Measurements from ENCODE around the gene FAM72C. TPM values are rescaled to one million over a fixed set of nuclear protein-coding genes. Genes with fewer than 3 reads are reported as not detected.
A peak's percentile ranks its signal among the peaks of the same experiment; 100 is the strongest.
"Not testable (repeated sequence)": the region's sequence is repeated elsewhere in the genome, so short reads cannot be mapped to it uniquely, and the experiment has no call there.

FAM72C gene
- total and polyA plus RNA-seq, 3 donors from 2014 or later, result 1.3 to 3.8 (median 3.4) TPM

- H3K36me3 ChIP-seq (ENCODE audit: low read depth, missing control alignments); H3K27me3 ChIP-seq; H3K27ac ChIP-seq; intact Hi-C loops (cut with DNase I; ENCODE audit: low total_unique reads); H3K9me3 ChIP-seq; H3K4me1 ChIP-seq: not testable (repeated sequence)
- DNase-seq, result peak; percentile 15
- peak overlapping the region in 1 of 2 donors; percentile 45 for H3K4me3 ChIP-seq
- WGBS, 2 donors, result 0% methylated on average over 11 of the region's 37 CpGs; no CpG with 5 or more reads in 1 of the 2 donors
Observed at GRCh38 chr1:143973876-143974414, 2.2 kb upstream of the FAM72C start.

GRCh38 chr1:143972753-143973326 lies 1.1 kb upstream of the FAM72C start:
- intact Hi-C loops (cut with DNase I; ENCODE audit: low total_unique reads); H3K27ac ChIP-seq; H3K27me3 ChIP-seq; H3K9me3 ChIP-seq; H3K36me3 ChIP-seq (ENCODE audit: low read depth, missing control alignments); DNase-seq; H3K4me3 ChIP-seq; H3K4me1 ChIP-seq: not testable (repeated sequence)
- no CpG with 5 or more reads among the region's 48 CpGs for WGBS, 2 donors

GRCh38 chr1:143965860-143966259 lies 5.9 kb downstream of the FAM72C start:
- H3K27ac ChIP-seq; H3K36me3 ChIP-seq (ENCODE audit: low read depth, missing control alignments); H3K4me1 ChIP-seq; H3K4me3 ChIP-seq; H3K9me3 ChIP-seq; intact Hi-C loops (cut with DNase I; ENCODE audit: low total_unique reads); DNase-seq; H3K27me3 ChIP-seq: not testable (repeated sequence)
- WGBS, 2 donors, result no CpG with 5 or more reads among the region's 1 CpG

- no CpG with 5 or more reads among the region's 2 CpGs for WGBS, 2 donors
- H3K36me3 ChIP-seq (ENCODE audit: low read depth, missing control alignments); H3K27me3 ChIP-seq; intact Hi-C loops (cut with DNase I; ENCODE audit: low total_unique reads); H3K4me1 ChIP-seq; H3K4me3 ChIP-seq; DNase-seq; H3K9me3 ChIP-seq; H3K27ac ChIP-seq: not testable (repeated sequence)
Observed at GRCh38 chr1:143964294-143964693, 7.5 kb downstream of the FAM72C start.

GRCh38 chr1:143955930-143956329 lies 15.9 kb downstream of the FAM72C start:
- no CpG with 5 or more reads among the region's 3 CpGs for WGBS, 2 donors
- H3K27me3 ChIP-seq; DNase-seq; H3K36me3 ChIP-seq (ENCODE audit: low read depth, missing control alignments); H3K9me3 ChIP-seq; H3K4me3 ChIP-seq; H3K27ac ChIP-seq; H3K4me1 ChIP-seq; intact Hi-C loops (cut with DNase I; ENCODE audit: low total_unique reads): not testable (repeated sequence)

GRCh38 chr1:143952913-143953312 lies 18.9 kb downstream of the FAM72C start:
- not testable (repeated sequence) for DNase-seq

GRCh38 chr1:143951485-143952391 lies 20.0 kb downstream of the FAM72C start:
- DNase-seq; H3K36me3 ChIP-seq (ENCODE audit: low read depth, missing control alignments); H3K4me1 ChIP-seq; H3K9me3 ChIP-seq; intact Hi-C loops (cut with DNase I; ENCODE audit: low total_unique reads); H3K4me3 ChIP-seq; H3K27ac ChIP-seq; H3K27me3 ChIP-seq: not testable (repeated sequence)
- no CpG with 5 or more reads among the region's 6 CpGs for WGBS, 2 donors

More at GRCh38 chr1:143952913-143953312, 18.9 kb downstream of the FAM72C start:
- H3K27ac ChIP-seq; H3K4me1 ChIP-seq; H3K36me3 ChIP-seq (ENCODE audit: low read depth, missing control alignments); H3K27me3 ChIP-seq; H3K9me3 ChIP-seq; H3K4me3 ChIP-seq; intact Hi-C loops (cut with DNase I; ENCODE audit: low total_unique reads): not testable (repeated sequence)
- WGBS, 2 donors, result no CpG with 5 or more reads among the region's 1 CpG

GRCh38 chr1:143947749-143948148 lies 24.0 kb downstream of the FAM72C start:
- H3K4me1 ChIP-seq; H3K9me3 ChIP-seq; intact Hi-C loops (cut with DNase I; ENCODE audit: low total_unique reads); H3K27me3 ChIP-seq; H3K36me3 ChIP-seq (ENCODE audit: low read depth, missing control alignments); DNase-seq; H3K27ac ChIP-seq; H3K4me3 ChIP-seq: not testable (repeated sequence)
- no CpG with 5 or more reads among the region's 2 CpGs for WGBS, 2 donors

GRCh38 chr1:143945253-143945652 lies 26.5 kb downstream of the FAM72C start:
- WGBS, 2 donors, result no CpG with 5 or more reads among the region's 3 CpGs
- DNase-seq; intact Hi-C loops (cut with DNase I; ENCODE audit: low total_unique reads): not testable (repeated sequence)

GRCh38 chr1:143944576-143945240 lies 27.1 kb downstream of the FAM72C start:
- H3K27ac ChIP-seq; intact Hi-C loops (cut with DNase I; ENCODE audit: low total_unique reads); DNase-seq; H3K27me3 ChIP-seq; H3K4me3 ChIP-seq; H3K36me3 ChIP-seq (ENCODE audit: low read depth, missing control alignments); H3K9me3 ChIP-seq; H3K4me1 ChIP-seq: not testable (repeated sequence)
- no CpG with 5 or more reads among the region's 5 CpGs for WGBS, 2 donors

More at GRCh38 chr1:143945253-143945652, 26.5 kb downstream of the FAM72C start:
- H3K9me3 ChIP-seq; H3K27ac ChIP-seq; H3K36me3 ChIP-seq (ENCODE audit: low read depth, missing control alignments); H3K27me3 ChIP-seq; H3K4me3 ChIP-seq; H3K4me1 ChIP-seq: not testable (repeated sequence)

- H3K36me3 ChIP-seq (ENCODE audit: low read depth, missing control alignments); DNase-seq; H3K27me3 ChIP-seq; H3K4me3 ChIP-seq; H3K27ac ChIP-seq; H3K9me3 ChIP-seq; H3K4me1 ChIP-seq; intact Hi-C loops (cut with DNase I; ENCODE audit: low total_unique reads): not testable (repeated sequence)
- WGBS, 2 donors, result no CpG with 5 or more reads among the region's 7 CpGs
Observed at GRCh38 chr1:143943319-143943978, 28.3 kb downstream of the FAM72C start.

Data from testis (tissue), 3 donors.